HG02943 (cell line): ENCODE data around the gene TGDS.
"Not testable (repeated sequence)": the region's sequence is repeated elsewhere in the genome, so short reads cannot be mapped to it uniquely, and the experiment has no call there.

Source experiments
- ATAC-seq: cut with Tn5 transposase; IDR thresholded peaks from one replicate; pipeline ENCODE4 v1.9.1; 2021; ENCODE audit warnings: mild to moderate bottlenecking, low read depth, moderate library complexity; ENCODE audit not compliant: unreplicated experiment

TGDS gene

DNA sequence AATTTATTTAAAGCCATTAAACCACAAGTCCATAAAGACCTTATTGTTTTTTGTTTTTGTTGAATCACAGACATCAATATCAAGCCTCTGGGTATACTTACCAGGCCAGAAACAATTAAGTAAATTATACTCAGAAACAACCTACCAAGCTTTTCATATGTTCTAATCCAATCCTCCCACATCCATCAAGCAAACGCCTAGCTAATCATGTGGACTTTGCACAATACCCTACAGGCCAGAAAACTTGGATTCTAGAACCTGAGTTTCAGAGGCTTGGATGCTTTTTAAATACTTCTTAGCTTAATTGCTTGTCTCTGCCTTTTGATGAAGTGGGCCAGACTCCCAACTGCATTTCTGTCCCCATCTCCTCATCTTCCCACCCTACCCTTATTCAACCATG, 39.9 kb downstream of the TGDS start:
- ATAC-seq = no peak

DNA sequence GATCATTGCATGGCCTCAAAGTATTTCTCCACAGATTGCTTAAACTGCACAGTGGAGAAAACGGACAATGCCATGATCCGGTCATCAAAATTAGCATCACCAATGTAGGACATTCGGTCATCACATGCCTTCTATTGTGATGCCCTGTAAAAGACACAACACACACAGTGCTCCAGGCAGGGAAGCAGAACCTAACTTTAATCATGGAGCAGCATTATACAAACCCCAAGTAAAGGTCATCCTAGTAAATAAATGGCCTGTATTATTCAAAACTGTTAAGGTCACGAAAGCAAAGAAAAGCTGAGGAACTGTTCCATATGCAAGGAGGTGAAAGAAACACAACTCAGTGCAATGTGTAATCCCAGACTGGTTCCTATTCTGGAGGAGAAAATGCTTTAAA, 42.2 kb downstream of the TGDS start:
- ATAC-seq = no peak

DNA sequence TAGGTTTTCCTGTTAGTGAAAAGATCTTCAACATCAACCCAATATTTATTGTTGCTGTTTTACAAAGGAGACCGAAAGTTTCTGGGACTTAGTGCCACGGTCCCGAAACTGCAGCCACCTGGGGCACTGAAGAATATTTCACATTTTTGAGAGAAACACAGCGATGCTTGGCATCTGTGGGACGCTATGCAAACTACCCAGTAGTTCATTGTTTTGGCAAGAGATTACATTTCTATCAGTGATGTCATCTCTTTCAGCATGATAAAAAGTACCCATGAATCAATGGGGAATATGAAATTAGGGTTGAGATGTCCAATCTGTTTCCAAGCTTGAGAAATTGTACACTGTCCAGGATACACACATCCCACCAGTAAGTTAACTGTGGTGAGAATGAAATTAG, 43.9 kb downstream of the TGDS start:
- ATAC-seq = no peak

DNA sequence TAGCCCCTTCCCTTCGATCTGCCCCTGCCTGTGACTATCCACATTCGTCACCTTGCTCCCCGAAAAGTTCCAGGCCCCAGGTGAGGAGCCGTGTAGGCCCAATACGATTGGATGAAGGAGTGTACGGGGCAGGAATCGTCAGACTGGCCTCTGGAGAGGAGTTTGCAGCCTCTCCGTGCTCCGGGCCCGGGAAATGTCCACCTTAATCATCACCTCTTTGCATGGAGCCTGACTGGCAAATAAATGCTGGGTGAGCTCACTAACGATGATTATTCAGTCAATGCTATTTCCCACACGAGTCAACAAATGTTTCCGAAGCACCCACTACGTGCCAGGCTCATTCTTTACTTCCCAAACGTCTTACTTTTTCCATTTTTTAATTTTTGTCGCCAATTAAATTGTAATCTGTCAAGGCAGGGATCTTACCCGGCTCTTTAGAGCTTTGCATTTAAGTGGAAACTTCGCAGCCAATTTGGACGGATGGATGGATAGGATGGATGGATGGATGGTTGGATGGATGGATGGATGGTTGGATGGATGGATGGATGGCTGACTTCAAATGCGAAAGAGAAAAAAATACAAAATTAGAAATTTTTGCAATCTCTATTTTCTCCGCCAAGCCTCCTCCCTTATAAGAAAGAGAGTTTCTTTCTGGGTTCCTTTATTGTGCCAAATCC, 45.8 kb downstream of the TGDS start:
- ATAC-seq = peak; percentile 5

DNA sequence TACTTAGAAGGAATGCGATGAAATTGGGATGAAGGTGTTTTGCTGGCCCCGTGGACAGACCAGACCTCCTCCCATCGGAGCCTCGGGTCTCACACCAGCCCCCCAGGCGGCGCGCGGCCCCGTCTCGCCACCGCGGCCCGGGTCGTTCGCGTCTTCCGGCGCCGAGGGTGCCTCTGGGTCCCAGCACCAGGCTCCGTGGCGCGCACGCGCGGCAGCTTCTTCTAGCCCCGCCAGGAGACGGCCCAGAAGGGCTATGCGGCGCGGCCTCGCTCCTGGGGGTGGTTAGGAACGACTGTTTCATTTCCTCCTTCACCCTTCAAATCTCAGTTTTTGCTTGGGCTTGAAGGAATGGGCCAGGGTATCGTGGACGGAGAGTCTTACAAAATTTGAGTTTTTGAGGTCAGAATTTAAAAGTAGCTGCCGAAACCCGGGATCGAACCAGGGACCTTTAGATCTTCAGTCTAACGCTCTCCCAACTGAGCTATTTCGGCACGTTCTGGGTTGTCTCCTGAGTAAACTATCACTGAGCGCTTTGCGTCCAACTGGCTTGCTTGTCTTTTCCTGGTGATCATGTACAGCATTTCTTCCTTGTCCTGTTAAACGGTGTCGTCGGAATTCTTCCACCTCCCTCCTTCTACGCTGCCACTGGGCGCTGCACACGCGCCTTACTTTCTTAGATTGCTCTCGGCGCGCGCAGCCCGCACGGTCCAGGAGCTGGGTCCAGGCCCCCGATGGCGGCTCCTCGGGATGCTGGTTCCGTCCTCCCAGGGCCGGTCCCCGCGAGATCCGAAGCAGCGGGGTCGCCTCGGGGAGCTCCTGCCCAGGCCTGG, 46.5 kb downstream of the TGDS start:
- peak; percentile 83 for ATAC-seq

DNA sequence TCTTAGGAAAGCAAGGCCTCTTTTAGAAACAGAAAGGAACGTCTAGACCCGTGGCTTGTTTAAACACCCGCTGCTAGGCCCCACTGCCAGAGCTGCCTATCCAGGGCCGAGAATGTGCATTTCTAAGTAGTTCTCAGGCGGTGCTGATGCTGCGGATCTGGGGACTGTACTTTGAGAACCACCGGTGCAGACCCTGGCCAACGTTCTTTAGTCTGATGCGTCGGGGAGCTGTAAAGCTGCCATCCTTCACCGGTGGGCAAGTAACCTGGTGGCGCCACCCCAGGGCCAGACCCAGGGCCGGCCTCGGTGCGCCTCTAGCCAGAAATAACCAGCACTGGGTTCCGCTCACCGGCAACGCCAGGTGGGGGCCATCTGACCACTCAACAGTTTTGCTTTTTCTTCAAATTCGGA, 47.1 kb downstream of the TGDS start:
- ATAC-seq = peak; percentile 62

DNA sequence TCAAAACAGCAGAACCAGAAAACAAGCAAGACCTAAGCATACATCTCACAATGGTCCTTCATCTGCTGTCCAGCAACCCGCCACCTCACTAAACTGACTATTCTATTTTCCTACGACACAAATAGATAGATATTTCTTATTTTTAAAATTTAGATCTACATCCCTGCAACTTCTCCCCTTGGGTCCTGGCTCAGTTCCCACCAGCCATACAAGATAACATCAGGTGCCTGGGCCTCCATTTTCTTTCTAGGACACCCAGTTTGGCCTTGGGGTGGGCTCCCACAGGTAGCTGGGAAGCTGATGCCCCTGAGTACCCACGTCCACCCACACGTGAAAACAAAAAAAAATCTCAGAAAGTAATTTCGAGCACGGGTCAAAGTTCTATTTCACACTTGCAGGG, 47.6 kb downstream of the TGDS start:
- peak; percentile 2 for ATAC-seq

DNA sequence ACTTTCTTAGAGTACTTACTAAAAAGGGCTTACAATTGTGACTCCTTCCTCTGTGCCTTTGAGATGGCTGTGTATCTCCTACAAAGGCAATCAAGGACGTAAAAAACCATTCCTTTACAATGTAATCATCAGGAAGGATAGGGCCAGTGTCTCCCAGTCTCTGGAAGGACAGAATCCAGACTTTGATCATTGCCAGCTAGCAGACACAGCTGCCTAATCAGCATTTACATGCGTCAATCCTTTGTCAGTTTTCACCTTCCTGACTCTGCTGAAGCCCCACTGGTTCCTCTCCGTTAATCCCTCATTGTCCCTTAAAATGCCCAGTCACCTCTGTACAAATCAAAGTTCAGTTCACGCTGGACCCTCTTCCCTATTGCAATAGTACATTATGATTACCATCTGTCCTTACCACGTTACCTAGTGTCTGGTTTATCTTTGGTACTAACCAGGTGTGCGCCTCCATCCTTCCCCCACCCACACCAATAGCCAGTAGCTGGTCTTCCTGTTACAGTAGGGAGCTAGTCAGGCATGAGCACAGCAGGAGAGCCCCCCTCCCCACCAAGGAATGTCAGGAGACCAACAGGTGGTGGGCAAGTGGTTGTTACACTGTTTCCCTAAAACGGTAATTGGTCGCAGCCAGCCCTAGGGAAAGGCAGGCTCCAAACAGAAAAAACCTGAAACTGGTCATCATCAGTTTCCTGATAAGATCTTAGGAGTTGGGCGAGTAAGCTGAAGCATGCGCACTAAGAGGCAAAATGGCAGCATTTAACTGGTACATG, 49.7 kb downstream of the TGDS start:
- no peak for ATAC-seq

DNA sequence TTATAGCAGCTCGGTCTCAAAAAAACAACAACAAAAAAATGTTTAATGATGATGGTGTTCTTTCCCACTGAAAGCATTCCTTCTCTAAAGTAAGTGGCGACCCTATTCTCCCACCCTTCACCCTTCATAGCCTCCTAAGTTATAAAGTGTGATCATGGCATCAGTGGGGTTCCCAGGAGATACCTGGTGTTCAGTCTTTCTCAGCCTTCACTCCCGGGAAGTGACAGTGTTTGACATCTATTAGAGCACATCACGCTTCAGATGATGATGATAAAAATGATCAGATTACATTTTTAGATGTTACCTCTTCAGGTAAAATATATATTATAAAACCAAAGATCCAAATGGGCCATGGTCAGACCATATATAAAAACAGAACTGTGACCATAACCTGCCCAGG, 51.0 kb downstream of the TGDS start:
- ATAC-seq = no peak

DNA sequence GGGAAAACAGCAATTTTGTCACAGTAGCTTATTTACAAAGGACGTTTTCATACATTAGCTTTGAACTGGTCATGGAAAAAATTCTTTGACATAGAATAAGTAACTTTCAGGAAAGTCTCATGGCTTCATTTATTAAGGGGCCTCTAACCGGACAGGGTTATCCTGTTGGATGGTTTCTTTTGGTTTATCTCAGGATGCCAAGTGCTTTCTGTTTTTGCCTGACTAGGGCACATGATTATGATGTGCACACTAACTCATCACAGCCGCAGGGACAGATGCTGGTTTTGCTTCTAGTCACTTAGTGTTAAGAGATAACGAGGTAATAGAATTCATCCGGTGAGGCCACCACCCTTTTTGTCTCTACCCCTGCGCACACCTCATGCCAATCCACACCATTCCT, 53.0 kb downstream of the TGDS start:
- no peak for ATAC-seq

DNA sequence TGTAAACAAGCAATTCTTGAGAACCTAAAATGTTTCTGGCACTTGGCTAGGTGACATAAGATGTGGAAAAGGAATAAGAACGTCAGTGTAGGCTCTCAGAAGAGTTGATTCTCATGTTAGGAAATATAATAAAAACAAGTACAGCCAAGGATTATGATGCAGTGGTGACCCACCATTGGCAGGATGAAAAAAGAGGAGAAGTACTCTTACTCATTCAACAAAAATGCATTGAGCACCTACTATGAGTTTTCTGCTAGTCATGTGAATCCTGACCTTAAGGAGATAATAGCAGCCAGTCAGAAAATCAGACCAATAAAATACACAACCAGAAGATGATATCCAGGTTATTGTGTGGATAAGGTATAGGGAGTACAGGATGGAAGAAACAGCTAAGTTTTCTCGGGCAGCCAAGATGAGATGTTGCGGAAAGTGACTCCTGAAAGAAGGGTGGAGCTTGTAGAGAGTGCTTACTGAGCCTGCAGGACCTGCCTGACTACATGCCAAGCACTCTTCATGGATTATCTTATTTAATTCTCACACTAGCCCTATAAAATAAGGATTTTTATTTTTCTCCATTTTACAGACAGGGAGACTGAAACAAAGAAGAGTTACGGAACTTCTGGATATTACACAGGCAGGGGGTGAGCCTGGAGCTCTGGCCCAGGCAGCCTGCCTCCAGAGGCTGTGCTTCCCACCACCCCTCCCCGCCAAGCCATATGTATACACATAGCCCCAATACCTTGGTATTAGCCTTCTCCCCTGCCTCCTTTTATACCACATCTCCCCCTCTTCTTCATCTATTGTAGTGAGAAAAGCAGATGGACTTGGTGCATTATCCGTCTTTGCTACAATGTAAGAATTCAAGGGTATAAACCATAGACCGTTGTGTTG, 58.0 kb downstream of the TGDS start:
- no peak for ATAC-seq

DNA sequence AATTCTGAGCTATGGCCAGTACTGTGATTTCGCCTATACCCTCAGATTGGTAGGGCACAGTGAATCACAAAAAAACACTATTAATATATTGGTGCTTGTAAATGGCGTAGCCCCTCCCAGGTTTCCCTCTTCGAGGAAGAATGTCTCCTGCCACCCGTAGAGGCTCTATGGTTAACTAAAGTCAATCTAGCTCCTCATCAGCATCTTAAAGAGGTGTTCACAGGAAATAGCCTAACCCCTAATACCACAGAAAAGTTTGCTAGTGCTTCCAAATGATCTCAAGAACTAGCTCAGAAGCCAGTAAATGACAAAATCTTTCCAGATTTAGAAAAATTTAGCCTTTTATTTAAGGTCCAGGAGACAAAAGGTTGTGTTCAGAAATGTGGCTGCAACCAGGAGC, 60.2 kb downstream of the TGDS start:
- no peak for ATAC-seq

DNA sequence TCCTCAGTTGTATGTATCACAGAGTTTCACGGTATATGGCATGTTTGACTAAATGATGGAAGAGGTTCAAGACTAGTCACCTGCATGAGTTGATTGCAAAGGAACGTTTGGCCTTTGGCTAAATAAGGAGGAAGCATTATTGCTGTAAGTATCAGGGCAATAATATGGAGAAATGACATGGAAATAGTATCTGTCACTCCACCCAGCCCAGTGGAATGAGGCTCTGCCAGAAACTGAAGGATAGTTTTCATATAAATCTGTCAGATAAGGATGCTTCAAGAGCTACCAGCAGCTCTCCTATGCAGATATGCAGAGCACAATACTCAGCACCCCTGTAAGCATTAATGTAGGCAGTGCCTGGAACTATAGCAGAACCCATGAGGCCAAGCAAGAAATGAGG, 60.7 kb downstream of the TGDS start:
- no peak for ATAC-seq

DNA sequence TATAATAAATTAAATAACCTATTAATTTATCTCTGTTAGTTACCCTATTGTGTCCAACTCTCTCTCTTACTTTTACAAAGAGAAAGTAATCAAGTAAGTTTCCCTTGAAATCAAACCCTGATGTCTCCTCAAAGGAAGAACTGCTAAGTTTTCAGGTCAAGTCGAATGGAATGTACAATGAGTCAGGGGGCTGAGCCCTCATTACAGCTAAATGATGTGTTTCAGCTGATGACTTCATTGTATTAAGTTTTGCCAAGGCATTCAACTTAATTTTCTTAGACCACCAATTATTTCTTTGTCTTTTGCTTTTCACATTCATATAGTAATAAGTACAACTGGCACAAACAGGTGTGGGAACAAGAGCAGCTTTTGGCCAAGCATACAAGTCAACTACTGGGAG, 61.8 kb downstream of the TGDS start:
- ATAC-seq = no peak

DNA sequence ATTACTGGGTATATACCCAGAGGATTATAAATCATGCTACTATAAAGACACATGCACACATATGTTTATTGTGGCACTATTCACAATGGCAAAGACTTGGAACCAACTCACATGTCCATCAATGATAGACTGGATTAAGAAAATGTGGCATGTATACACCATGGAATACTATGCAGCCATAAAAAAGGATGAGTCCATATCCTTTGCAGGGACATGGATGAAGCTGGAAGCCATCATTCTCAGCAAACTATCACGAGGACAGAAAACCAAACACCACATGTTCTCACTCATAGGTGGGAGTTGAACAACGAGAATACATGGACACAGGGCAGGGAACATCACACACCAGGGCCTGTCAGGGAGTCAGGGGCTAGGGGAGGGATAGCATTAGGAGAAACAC, 63.7 kb downstream of the TGDS start:
- not testable (repeated sequence) for ATAC-seq

DNA sequence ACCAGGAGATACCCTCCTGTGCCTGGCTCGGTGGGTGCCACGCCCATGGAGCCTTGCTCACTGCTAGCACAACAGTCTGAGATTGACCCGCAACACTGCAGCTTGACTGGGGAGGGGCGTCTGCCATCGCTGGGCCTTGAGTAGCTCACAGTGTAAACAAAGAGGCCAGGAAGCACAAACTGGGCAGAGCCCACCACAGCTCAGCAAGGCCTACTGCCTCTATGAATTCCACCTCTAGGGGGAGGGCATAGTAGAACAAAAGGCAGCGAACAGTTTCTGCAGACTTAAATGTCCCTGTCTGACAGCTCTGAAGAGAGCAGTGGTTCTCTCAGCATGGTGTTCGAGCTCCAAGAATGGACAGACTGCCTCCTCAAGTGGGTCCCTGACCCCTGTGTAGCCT, 69.0 kb downstream of the TGDS start:
- ATAC-seq = not testable (repeated sequence)

DNA sequence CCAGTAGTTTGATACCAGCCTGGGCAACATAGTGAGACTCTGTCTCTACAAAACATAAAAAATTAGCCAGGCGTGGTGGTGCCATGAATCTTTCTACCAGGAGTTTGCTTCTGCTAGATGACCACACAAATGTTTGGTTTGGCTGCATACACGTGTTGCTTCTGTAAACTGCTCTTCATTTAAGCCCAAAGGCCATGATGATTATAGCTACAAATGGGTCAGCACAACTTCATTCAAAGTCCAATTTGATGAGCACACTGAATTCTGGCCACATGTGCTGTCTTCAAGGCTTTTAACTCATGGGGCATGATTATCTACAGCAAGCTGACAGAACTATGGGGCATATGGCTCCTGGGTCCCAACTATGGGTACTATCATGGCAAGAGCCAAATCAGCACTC, 70.2 kb downstream of the TGDS start:
- no peak for ATAC-seq

DNA sequence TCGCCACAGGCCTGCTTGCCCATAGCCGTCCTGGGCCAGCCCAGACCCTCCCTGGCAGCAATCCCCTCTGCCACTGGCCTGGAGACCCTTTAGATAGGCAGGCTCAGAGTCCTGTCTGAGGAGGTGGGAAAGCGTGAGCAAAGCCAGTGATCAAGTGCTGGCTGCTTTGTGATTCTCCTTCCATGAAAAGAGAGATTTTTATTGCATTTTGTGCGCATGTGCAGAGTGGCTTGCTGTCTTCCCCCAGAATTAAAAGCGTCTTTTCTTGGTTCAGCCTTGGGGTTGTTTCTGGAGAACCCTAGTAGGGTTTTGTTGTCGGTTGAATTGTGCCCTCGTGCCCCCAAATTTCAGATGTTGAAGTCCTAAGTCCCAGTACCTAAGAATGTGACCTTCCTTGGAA, 71.5 kb downstream of the TGDS start:
- ATAC-seq = no peak
